HG02885 (cell line): ENCODE results near the gene UBE2S.
A peak's percentile ranks its signal among the peaks of the same experiment; 100 is the strongest.

Source experiments
- ATAC-seq: cut with Tn5 transposase; IDR thresholded peaks from one replicate; pipeline ENCODE4 v1.9.1; 2021; ENCODE audit warnings: mild to moderate bottlenecking; ENCODE audit not compliant: unreplicated experiment, poor library complexity

UBE2S gene

DNA sequence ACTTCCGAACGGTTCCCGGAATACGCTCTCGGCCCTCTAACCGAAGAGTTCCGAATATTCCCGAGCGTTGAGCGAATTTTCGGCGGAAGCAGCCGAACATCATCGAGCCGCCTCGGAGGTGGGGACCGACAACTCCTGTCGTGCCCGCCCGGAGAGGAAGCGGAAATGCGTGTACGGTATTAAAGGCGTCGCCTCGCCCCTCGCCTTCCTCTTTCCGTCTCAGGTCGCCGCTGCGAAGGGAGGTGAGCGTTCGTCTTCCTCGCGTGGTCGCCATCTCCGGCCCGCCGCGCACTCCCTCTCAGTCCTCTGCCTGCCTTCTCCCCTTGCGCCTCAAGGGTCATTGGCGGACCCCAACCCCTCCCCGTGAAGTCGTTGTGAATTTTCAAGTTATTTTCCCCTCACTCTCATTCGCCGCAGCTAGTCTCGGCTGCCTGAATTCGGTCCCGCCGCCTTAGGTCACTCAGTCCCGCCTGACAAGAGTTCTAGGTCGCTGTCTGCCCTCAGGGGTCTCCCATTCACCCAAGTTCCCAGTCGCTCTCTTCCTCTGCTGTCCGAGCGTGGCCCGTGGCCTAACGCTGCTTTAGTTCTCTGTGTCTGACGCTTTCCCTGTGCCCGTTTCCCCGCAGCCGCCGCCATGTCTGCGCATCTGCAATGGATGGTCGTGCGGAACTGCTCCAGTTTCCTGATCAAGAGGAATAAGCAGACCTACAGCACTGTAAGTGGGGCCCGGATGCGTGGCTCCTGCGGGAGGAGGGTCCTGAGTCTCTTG is 21.7 kb downstream of the UBE2S start, which contains the start of gene RPL28:
Gene RPL28, plus strand, starts transcription at position 209 of the 769 bp plus-strand sequence. Its CDS starts 426 bp downstream, at position 635.
- ATAC-seq, result peak; percentile 75

DNA sequence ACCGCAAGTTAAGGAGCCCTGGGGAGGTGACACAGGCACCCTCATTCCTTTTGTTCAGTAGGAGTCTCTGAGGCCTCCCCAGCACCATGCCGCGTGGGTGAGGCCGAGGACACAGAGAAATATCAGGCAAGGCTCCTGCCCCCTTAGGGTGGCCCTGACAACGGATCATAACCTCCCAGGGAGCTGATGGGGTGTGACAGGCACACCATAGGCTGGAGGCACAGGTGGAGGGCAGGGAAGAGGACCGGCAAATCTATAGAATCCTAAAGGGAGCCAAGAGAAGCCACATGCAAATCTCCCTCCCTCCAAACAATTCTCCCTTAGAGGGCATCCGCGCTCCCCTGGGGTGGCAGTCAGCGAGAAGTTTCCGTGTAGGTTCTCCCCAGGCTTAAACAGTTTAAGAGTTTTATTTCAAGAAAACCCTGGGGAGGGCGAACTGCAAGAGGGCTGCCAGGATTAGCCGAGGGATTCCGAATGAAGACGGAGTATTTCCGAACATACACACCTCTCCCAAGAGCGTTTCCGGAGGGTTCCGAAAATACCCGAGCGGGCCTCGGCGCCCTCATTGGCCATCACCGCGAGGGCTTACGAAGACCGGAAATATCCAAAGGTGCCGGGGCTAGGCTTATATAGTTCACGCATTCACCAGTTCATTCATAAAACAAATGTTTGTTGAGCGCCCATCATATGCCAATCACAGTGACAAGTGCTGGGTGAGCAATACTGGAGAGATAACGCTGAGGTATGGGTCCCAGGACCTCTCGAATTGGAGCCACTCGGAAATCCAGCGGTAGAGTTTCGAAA is 22.5 kb downstream of the UBE2S start:
- ATAC-seq, result peak; percentile 53

DNA sequence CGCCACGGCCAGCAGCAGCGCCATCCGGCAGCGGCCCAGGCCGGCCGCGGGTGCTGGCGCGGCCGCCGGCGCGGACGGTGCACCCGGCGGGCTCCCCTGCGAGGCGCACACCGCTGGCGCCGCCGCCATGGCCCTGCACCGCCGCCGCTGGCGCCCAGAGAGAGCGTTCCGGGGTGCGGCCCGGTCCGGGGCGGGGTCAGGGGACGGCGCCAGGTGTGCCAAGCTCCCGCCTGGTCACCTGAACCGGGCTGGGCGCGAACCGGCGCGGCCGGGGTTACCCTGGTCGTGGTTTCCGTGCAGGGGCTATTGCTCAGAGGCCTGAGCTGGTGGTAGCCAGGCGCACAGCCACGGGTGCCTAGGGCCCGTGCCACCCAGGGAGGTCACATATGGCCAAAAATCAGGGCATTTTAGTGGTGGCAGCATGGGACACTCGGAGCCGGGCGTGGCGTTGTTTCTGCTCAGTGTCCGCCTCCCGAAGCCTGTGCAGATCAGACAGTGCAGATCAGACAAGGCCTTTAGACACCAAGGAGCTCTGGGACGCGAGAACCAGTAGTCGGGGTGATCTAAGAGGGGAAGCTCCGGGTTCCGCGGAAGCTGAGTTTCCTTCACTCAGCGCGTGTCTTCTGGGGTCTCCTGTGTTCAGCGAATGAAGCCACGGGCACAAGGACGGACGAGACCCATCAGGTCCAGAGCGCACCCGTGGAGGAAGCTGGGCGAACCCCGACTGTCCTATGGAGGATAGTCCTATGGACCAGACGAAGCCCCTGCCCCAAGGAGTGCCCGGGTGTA is 23.3 kb downstream of the UBE2S start, which contains the start of gene TMEM238:
Gene TMEM238, minus strand, starts transcription at position 162 of the 789 bp plus-strand sequence. Its CDS starts 33 bp downstream, at position 129.
- ATAC-seq, result no peak

DNA sequence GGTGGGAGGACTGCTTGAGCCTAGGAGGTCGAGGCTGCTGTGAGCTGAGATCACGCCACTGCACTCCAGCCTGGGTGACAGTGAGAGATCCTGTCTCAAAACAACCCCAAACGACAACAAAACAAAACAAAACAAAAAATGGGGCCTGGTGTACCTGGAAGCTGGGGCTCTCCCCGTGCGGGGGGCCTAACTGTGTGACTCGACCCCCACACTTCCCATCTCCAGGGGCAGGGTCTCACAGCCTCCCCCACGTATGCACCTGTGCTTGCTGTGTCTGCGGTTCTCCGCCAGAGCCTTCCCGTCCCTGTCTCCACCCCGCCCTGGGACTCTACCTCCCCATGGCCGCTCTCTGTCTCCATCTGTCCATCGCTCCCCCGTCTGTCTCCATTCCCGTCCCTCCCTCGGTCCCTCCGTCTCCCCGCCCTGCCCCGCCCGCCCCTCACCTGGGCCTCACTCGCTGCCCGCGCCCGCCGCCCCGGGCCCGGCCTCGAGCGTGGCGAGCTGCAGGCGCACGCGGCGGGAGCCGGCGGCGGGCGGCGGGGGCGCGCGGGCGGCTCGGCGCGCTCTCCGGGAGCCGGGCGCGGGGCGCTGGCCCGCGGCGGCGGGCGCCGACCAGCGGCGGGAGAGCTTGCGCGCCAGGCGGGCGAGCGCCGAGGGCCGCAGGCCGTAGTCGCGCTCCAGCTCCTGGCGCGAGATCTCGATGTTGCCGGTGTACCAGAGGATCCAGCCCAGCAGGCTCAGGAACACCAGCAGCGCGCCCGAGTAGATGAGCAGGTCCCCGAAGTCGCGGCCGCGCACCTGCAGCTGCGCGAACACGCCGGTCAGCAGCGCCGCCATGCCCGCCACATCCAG is 24.1 kb downstream of the UBE2S start:
- ATAC-seq, result no peak

DNA sequence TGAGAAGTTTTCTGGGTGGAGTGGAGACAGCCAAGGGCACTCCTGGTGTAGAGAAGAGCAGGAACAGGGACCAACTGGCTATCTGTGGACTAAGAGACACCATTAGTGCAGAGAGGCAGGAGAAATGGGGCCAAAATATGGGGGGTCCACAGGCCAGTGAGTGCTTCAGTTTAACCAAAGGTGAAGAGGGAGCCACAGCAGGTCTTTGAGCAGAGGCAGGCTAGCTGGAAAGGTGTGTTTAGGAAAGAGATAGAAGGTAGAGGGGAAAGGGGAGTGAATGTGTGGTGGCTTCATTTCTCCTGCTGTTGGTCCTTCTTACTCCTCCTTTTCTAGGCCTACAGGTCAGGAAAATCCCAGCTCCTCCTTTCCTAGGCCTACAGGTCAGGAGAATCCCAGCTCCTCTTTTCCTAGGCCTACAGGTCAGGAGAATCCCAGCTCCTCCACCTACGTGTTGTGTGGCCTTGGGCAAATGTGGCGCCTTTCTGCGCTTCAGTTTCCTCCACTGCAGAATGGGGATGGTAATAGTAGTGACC is 25.0 kb downstream of the UBE2S start:
- ATAC-seq, result no peak

DNA sequence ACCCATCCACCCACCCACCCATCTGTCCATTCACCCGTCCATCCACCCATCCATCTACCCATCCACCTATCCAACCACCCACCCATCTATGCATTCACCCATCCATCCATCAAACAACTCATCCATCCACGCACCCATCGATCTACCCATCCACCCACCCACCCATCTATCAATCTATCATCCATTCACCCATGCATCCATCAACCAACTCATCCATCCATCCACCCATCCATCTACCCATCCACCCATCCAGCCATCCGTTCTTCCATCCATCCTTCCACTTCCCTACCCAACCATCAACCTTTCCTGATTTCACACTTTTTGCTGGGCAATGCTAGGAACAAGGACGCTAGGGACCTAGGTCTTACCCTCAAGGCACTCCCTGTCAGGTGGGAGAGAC is 25.6 kb downstream of the UBE2S start:
- ATAC-seq, result no peak

DNA sequence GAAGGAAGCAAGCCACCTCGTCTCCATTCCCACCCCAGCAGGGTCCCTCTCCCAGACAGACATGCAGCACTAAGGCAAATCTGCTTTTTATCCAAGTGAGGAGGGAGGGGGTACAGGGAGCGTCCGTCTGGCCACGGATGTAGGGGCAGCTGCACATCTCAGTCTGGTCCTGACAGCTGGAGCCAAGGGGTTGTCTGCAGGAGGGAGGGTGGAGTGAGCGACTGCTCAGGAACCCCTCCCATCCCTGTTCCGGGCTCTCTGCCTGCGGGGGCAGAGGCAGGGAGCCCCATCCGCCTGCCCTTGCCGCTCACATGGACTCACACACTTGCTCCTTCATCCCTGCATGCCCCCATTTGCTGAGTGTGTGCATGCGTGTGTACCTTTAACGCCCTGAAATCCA is 28.4 kb downstream of the UBE2S start:
- no peak for ATAC-seq

DNA sequence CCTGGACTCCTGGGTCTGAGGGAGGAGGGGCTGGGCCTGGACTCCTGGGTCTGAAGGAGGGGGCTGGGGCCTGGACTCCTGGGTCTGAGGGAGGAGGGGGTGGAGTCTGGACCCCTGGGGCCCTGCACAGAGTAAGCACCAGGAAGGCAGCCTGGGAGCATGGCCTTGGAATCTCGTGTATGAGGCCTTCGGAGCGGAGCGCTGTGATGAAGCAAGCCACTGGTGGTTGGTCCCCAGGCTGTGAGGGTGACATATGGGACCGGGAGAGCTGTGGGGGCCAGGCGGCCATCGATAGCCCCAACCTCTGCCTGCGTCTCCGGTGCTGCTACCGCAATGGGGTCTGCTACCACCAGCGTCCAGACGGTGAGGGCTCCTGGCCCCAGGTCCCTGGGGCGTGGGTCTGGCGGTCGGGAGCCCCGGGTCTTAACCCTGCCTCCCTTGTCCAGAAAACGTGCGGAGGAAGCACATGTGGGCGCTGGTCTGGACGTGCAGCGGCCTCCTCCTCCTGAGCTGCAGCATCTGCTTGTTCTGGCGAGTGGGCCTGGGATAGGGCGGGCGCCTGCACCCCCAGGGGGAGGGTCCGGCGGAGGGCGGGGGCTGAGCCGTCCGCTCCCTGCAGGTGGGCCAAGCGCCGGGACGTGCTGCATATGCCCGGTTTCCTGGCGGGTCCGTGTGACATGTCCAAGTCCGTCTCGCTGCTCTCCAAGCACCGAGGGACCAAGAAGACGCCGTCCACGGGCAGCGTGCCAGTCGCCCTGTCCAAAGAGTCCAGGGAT is 30.0 kb downstream of the UBE2S start:
- no peak for ATAC-seq

DNA sequence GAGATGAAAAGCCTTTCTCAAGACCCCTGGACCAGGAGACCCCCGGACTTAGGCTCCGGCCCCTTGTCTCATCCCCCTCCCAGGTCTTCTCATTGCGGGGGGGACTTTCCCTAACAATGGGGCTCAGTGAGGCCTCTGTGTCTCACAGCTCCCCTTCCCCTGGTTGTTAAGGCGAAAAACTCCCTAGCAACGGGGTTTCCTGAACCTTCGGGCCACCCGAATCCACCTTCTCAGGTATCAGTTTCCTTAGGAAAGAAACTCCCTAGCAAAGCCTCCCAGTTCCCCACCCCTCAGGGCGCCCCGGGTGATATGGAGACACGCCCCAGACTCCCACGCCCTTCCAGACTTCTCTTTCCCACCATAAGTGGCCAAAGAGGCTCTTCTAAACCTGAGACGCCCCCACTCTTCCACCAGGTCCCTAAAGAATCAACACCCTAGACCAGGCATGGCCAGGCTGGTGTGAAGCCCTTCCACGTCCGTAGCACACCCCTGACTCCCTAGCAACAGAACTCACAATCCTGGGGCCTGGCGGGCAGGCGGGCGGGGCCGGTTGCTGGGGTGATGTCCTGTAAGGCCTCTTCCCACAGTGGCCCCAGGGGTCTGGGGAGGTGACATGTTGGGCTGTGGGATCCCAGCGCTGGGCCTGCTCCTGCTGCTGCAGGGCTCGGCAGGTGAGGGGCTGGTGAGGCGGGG is 31.2 kb downstream of the UBE2S start, which contains the start of gene TMEM190:
Gene TMEM190, plus strand, starts transcription at position 586 of the 693 bp plus-strand sequence. Its CDS starts 28 bp downstream, at position 614.
- ATAC-seq, result no peak

DNA sequence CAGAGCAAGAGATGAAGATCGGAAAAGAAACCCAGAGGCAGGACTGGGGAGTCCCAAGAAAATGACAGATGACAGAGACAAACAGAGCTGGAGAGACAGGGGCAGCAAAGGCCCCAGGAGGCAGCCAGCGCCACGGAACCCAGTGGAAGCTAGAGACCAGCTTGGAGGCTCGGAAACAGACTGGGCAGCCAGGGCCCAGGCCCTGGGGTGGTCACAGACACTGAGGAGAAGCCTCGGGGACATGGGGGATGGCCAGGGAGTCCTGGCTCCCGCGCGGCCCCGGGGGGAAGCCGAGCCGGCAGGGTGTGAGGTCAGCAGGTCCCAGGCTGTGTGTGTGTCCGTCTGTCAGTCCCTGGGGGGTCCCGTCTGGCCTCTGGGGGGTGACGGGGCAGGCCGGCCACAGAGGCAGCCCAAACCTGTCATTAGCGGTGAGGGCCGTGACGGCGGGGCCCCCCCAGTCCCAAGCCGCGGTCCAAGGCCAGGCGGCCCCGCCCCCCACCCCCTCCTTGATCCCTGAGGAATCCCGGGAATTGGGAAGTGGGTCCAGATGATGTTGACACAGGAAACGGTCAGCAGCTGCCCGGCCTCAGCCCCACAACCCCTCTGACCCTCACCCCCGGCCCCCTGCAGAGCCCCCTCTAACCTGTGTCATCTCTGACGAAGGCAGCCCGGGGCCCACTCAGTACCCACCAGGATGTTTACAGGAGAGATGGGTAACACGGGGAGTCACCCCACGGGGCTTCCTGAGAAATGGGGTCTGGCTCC is 33.4 kb downstream of the UBE2S start:
- no peak for ATAC-seq

DNA sequence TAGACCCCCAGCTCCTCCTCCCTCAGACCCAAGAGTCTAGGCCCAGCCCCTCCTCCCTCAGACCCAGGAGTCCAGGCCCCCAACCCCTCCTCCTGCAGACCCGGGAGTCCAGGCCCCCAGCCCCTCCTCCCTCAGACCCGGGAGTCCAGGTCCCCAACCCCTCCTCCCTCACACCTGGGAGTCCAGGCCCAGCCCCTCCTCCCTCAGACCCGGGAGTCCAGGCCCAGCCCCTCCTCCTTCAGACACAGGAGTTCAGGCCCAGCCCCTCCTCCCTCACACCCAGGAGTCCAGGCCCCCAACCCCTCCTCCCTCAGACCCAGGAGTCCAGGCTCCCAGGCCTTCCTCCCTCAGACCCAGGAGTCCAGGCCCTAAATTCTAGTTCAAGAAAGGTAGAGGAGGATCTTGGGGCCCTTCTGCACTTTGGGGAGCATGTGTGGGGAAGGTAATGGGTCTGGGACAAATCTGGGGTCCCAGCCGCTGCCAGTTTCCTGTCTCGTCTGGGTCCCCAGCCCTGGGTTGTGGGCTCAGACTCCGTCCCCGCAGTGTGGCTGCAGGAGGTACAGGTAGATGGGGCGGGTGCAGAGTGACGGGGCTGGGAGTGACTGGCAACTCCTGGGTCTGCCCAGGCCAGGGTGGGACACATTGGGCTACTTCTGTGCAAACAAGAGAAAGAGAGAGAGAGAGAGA is 34.1 kb downstream of the UBE2S start:
- ATAC-seq, result no peak

DNA sequence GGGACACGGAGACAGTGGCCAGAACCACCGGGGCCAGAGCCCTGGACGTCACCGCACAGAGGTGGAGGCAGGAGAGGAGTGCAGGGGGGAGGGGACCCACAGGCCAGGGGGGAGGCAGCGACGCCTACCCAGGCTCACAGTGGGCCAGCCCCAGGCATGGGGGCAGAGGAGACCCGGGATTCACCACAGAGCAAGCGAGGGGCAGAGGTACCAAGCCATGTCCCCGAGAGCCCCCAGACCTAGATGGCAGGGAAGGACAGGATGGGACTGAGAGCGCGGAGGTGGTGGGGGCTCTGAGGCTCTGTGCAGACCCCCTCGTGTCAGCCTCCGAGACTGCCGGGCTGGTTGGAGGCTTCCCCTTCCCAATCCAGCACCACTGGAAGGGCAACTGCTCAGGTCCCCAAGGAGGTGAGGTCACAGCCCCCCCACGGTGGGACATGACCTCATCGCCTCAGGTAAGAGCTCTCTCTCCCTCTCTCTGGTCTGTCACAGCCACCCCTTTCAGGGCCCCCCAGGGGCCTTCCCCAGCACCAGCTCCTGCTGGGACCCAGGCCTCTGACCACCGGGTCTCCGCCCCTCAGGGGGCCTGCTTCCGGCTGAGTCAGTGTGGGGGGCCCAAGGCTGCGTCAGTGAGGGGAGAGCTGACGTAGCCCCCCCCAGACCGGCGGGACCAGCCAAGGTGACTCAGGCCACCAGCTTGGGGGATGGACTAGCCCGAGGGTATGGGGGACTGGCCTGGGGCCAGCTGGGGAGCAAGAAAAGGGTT is 35.1 kb downstream of the UBE2S start:
- no peak for ATAC-seq

DNA sequence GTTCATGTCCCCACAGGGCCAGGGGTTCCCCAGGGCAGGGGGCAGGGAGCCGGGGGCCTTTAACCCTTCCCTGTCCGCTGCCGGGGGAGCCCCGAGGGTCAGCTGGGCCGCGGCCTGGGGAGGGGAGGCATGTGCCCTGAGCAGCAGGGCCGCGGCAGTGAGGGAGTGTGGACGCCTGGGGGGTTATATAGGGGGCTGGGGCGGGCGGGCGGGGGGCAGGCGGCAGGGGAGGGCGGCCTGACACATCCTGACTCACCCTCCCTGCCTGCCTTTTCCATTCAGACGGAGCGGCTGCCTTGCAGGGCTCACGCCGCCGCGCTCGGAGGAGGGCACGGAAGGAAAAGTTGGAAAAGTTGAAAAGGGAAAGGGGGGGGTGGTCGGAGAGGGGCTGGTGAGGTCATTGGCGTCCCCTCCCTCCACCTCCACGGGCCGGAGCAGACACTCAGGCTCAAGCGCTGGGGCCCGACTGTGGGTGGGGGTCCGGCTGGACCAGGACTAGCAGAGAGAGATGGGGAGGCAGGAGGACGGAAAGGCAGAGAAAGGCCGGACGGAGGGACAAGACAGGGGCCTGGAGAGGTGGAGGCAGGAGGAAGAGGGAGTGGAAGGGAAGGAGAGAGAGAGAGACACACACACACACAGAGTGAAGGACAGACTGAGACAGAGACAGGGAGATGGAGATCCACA is 37.1 kb downstream of the UBE2S start, which contains the start of gene IL11:
Gene IL11, minus strand, starts transcription at position 159 of the 684 bp plus-strand sequence. Its CDS starts 153 bp downstream, at position 6.
- ATAC-seq, result no peak

DNA sequence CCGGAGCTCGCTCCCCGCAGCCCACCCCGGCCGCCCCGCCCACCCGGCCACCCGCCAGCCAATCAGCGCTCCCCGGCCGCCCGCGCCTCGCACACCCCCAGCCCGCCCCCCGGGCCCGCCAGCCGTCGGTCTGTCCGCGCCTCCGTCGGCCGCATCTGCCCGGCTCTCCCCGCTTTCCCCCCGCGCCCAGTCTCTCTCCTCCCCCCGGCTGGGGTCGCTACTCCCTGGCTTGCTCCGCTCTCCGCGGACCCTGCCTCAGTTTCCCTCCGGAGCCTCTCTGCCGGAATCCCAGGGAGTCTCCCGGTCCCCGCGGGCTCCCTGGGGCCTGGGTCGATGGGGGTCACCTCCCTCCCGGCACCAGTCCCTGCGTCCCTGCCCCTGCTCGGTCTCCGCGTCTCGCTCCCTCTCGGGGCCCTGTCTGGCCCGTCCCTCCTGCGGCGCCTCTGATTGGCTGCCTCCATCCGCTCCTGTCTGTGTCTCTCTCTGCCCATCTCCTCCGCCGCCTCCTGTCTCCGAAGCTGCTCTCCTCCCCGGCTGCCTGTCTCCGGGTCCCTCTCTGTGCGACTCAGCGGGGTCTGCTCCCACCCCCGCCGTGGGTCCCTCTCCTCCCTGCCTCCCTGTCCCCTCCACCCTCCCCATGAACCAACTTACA is 37.8 kb downstream of the UBE2S start:
- ATAC-seq, result no peak
